GM21367 (cell line): ENCODE data around the gene UBE2J2.

ENCODE experiments used
- ATAC-seq: cut with Tn5 transposase; IDR thresholded peaks from one replicate; pipeline ENCODE4 v1.9.1; 2021; ENCODE audit not compliant: unreplicated experiment

UBE2J2 gene

DNA sequence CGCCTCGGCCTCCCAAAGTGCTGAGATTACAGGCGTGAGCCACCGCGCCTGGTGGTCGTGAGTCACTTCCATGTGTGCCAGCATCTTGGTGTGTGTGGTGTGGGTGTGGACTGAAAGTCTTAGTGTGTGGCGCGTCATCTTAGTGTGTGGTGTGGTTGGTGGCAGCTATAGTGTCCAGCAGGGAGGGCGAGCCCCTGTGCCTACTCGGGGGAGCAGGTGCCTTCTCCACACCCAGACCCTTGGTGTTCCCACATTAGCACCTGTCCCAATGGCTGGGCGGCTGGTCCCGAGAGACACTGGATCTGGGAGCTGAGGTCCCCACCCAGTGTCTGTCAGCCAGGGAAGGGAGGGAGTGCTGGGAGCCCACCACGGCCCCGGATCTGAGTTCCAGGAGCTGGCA lies 9.3 kb upstream of the UBE2J2 start:
- ATAC-seq: no peak

GRCh38 chr1:1281533-1282321 lies 8.1 kb upstream of the UBE2J2 start:
- no peak for ATAC-seq

- no peak for ATAC-seq
These were observed 7.3 kb upstream of the UBE2J2 start for GRCh38 chr1:1280782-1281481.

DNA sequence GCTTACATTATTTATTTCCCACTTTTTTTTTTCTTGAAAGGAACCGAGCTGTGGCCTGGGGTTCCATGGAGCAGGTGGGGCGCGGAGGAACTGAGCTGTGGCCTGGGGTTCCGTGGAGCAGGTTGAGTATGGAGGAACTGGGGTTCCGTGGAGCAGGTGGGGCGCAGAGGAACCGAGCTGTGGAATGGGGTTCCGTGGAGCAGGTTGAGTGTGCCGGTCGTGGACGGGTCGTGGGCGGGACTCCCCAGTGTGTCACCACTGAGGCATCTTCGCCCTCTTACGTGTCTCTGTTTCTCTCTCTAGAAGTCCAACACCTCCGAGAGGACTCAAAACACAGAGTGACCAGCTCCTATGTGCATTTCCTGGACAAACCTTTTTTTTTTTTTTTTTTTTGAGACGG lies 5.4 kb upstream of the UBE2J2 start:
- no peak for ATAC-seq

DNA sequence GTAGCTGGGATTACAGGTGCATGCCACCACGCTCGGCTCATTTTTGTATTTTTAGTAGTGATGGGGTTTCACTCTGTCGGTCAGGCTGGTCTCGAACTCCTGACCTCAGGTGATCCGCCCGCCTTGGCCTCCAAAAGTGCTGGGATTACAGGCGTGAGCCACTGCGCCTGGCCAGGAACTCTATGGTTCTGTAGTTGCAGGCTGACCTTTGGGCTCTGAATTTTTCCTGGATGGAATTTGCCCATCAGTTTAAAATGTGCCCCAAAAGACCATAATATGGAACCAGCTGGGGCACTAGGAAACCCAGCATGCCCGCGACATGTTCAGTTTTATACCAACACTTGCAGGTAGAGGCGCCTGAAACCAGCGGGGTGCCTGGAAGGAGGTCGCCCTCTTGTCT lies 5.0 kb upstream of the UBE2J2 start:
- no peak for ATAC-seq

DNA sequence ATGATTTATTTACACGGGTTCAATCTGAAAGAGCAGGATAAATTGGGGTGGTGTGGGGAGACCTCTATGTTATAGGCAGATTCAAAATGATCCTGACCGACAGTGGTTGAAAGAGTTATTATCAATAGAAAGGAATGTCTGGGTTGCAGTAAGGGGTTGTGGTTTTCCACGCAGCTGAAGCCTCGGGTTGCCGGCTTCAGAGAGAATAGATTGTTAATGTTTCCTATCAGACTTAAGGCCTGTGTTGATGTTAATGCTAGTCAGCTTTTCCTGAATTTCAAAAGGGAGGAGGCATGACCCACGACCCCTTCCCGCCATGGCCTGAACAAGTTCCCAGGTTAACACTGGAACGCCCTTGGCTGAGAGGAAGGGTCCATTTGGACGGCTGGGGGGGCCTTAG lies 2.2 kb upstream of the UBE2J2 start:
- no peak for ATAC-seq

DNA sequence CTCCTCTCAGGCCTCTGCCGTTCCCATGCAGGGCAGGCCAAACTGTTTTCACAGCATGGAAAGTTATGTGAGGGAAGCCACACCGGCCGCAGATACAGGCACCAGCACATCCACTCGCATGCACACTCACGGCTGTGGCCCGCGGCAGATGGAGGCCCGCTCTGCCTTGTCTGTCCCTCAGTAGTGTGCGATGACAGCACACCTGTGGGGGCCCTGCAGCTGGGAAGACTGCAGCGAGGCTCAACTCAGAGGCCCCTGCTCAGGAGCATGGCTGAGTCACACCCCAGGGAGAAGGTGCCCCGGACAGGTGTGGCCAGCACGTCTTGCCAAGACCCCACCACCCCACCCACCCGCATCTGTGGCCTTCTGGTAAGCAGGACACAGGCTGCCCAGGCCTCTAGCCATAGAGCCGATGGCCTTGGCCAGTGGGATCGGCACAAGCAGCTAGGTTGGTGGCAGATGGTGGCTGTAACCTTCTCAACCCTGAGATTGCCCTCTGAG lies 1.3 kb upstream of the UBE2J2 start:
- no peak for ATAC-seq

DNA sequence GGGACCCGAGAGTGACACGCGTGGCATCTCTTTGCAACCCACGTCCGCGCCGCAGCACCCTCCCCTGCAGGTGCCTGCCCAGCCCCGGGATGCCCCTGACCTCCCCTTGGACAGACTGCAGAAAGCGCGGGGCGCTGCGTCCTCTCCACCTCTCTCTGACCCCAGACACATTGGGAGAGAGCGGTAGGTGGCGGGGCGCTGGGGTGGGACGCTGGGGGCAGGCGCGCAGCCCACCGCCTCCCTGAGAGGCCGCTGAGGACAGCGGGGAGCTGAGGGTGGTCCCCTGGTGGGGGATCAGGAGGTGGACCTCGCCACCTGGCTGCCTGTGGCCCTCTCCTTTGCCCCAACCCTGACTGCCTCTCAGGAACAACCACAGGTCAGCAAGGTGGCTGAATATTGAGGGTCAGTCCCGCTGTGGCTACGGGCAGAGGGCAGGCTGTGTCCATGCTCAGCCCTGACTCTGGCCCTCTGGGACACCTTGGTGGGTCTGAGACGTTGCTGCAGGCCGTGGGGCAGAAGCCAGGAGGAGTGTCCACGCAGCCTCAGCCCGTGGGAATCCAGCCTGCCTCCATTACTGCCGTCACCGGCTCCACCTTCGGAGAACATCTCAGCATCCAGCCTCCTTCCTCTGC lies 761 bp upstream of the UBE2J2 start:
- no peak for ATAC-seq

GRCh38 chr1:1273209-1273511 lies 494 bp downstream of the UBE2J2 start:
- ATAC-seq: peak; percentile 10

- no peak for ATAC-seq
These were observed 1.1 kb downstream of the UBE2J2 start for GRCh38 chr1:1272341-1273208.

DNA sequence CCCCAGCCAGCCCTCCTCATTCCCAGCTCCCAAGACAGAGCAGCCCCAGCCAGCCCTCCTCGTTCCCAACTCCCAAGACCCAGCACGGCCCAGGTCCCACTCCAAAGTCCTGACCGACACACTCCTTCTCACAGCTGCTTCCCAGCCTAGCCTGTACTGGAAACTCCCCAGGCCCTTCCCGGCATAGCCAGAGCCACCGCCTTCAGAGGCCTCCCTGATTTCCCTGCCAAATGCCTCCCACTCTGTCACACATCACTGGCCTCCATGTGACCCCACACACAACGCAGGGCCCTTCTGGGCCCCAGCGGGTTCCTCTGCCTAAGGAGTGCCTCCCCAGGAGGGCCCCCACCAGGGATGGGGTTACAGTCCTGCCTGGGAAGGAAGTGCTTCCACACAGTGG lies 2.8 kb downstream of the UBE2J2 start:
- ATAC-seq: no peak

- no peak for ATAC-seq
These were observed 5.4 kb downstream of the UBE2J2 start for GRCh38 chr1:1268284-1268682.

GRCh38 chr1:1267488-1268283 lies 6.0 kb downstream of the UBE2J2 start:
- no peak for ATAC-seq

DNA sequence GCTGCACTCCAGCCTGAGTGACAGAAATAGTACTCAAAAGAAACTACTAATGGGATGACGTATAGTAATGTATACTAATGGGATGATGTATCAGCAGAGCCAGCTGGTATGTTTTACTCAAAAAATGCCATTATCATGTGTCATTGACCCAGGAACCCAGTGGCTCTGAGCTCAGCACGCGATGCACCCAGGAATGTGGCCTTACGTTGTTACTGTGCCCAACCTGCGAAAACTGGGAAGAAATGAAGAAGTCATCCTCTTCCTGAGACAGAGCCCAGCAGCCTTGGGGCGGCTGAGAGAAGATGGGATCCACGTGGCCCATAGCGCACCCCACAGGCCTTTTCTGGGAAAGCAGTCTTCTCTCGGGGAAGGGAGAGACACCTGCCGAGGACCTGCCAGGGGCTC lies 8.8 kb downstream of the UBE2J2 start:
- ATAC-seq: no peak

GRCh38 chr1:1264026-1264425 lies 9.6 kb downstream of the UBE2J2 start:
- no peak for ATAC-seq

- ATAC-seq: no peak
These were observed 10.9 kb downstream of the UBE2J2 start for GRCh38 chr1:1262758-1263157.

DNA sequence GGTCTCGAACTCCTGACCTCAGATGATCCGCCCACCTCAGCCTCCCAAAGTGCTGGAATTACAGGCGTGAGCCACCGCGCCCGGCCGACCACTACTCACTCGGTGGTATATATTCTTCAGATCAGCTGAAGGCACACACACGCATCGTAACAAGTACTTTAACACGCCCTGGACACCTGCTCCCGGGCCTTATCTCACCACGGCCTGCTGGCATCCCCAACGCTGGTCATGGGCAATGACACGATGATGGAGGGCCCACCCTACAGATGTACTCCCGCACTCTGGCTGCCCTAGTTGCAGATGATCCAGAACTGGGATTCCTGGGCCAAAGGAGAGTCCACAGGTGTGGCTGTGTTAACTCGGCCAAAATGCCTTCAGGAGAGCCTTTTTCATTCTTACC lies 11.6 kb downstream of the UBE2J2 start:
- ATAC-seq: no peak

- no peak for ATAC-seq
These were observed 12.7 kb downstream of the UBE2J2 start for GRCh38 chr1:1260843-1261560.

- no peak for ATAC-seq
These were observed 13.6 kb downstream of the UBE2J2 start for GRCh38 chr1:1259951-1260600.
